Stomach smooth muscle (tissue), 2 donors: ENCODE data around the gene THAP4.
A peak's percentile ranks its signal among the peaks of the same experiment; 100 is the strongest.
"Not testable (repeated sequence)": the region's sequence is repeated elsewhere in the genome, so short reads cannot be mapped to it uniquely, and the experiment has no call there.

ENCODE experiments used
- H3K27ac ChIP-seq: one replicate; pipeline ENCODE4 v1.7.0; 2013; ENCODE audit warnings: mild to moderate bottlenecking, low read length, inconsistent platforms
- H3K27me3 ChIP-seq, 2 donors: one replicate each; pipeline ENCODE4 v1.7.0; 2013; ENCODE audit warnings: low read length in 2 of 2; ENCODE audit not compliant: insufficient read depth in 2 of 2, control insufficient read depth in 1 of 2
- H3K36me3 ChIP-seq, 2 donors: one replicate each; pipeline ENCODE4 v1.7.0; 2013; ENCODE audit warnings: low read length in 2 of 2; ENCODE audit not compliant: control insufficient read depth in 2 of 2, insufficient read depth in 2 of 2
- H3K4me1 ChIP-seq: one replicate; pipeline ENCODE4 v1.7.0; 2013; ENCODE audit warnings: low read length; ENCODE audit not compliant: control insufficient read depth, insufficient read depth
- H3K4me3 ChIP-seq, 2 donors: one replicate each; pipeline ENCODE4 v1.7.0; 2013; ENCODE audit warnings: low read length in 2 of 2
- H3K9ac ChIP-seq, 2 donors: one replicate each; pipeline ENCODE4 v1.7.0; 2013; ENCODE audit warnings: low read length in 2 of 2, mild to moderate bottlenecking in 1 of 2
- H3K9me3 ChIP-seq, 2 donors: one replicate each; pipeline ENCODE4 v1.7.0; 2013; ENCODE audit warnings: low read length in 2 of 2; ENCODE audit not compliant: control insufficient read depth in 2 of 2
- donor health status: healthy.
- donor health status: Pancreatic carcinoma.

Gene THAP4

DNA sequence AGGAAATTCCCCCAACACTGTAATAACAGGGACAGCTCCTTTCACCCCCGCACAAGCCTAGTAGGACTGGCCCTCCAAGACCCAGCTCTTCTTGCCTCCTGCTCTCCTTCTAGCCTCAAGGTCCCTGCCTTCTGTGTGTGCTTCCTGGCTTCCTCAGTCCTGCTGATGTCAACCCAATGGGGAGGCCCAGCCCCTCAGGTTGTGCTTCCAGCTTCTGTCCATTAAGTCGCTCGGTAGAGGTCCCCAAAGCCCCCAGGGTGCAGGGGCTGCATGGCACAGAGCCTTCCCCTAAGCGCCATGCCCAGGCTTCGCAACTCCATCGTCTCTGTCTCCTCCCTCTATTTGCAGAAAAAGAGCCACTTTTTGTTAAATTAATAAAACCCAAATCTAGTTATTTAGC lies 39.4 kb downstream of the THAP4 start:
- H3K36me3 ChIP-seq, result peaks cover 10 to 33% of the 10 kb centered on the region in 2 donors
- no peak overlapping the region for H3K9ac ChIP-seq
- no peaks in the 10 kb centered on the region for H3K27me3 ChIP-seq
- no peak overlapping the region for H3K4me3 ChIP-seq
- H3K9me3 ChIP-seq, result no peaks in the 10 kb centered on the region
- H3K4me1 ChIP-seq, result no peaks in the 10 kb centered on the region
- no peak overlapping the region for H3K27ac ChIP-seq

GRCh38 chr2:241595600-241596140 lies 41.3 kb downstream of the THAP4 start:
- H3K9ac ChIP-seq, result no peak overlapping the region
- H3K36me3 ChIP-seq, result peaks cover 3 to 29% of the 10 kb centered on the region in 2 donors
- no peak overlapping the region for H3K27ac ChIP-seq
- H3K9me3 ChIP-seq, result no peaks in the 10 kb centered on the region
- H3K4me3 ChIP-seq, result no peak overlapping the region
- H3K27me3 ChIP-seq, result no peaks in the 10 kb centered on the region
- H3K4me1 ChIP-seq, result no peaks in the 10 kb centered on the region

- no peak overlapping the region for H3K9ac ChIP-seq
- no peak overlapping the region for H3K4me3 ChIP-seq
- H3K36me3 ChIP-seq, result peaks cover 3 to 25% of the 10 kb centered on the region in 2 donors
- no peaks in the 10 kb centered on the region for H3K9me3 ChIP-seq
- no peaks in the 10 kb centered on the region for H3K27me3 ChIP-seq
- H3K4me1 ChIP-seq, result no peaks in the 10 kb centered on the region
- no peak overlapping the region for H3K27ac ChIP-seq
Observed at GRCh38 chr2:241593271-241593670, 43.7 kb downstream of the THAP4 start.

DNA sequence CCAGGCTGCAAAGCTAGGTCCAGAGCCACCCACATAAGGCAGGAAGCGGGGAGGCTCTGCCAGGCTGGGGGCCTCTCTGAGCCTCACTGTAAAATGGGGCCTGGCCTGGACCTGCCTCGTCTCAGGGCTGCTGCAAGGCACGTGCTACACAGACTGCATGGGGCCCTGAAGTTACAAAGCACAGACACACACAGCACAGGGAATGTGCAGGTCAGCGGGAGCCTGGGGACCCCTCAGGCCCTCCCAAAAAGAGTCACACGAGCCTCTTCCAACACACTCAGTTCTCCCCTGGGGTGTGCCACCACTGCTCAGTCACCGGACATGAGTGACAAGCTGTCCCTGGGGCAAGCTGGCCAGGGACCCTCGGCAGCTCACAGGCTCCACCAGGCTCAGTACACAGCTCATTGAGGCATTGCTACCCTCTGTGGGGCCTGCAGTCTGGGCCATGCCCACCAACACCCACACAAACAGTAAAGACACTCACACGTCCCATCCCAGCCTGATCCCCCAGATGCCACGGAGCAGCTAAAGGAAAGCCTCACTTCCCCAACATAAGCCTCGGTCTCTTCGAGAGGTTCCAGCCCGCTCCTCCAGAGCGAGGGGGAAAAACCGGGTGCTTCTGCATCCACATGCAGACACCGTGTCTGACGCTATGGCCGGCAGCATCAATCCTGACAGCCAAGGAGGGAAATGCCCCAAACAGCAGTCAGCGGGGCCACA lies 44.7 kb downstream of the THAP4 start:
- Histone ChIP-seq H3K27me3 (no peaks in the 10 kb centered on the region), H3K36me3 (peaks cover 4 to 25% of the 10 kb centered on the region in 2 donors), H3K9ac (no peak overlapping the region), H3K27ac (no peak overlapping the region), H3K4me1 (no peaks in the 10 kb centered on the region), H3K9me3 (peaks cover 0 to 2% of the 10 kb centered on the region in 2 donors), H3K4me3 (no peak overlapping the region)

- H3K4me3 ChIP-seq, H3K4me1 ChIP-seq, H3K27ac ChIP-seq, H3K9ac ChIP-seq, H3K27me3 ChIP-seq: not testable (repeated sequence)
- H3K9me3 ChIP-seq, result peaks cover 3 to 15% of the 10 kb centered on the region in 2 donors
- H3K36me3 ChIP-seq, result peaks cover 11 to 27% of the 10 kb centered on the region in 2 donors
Observed at GRCh38 chr2:241590496-241591455, 46.2 kb downstream of the THAP4 start.

DNA sequence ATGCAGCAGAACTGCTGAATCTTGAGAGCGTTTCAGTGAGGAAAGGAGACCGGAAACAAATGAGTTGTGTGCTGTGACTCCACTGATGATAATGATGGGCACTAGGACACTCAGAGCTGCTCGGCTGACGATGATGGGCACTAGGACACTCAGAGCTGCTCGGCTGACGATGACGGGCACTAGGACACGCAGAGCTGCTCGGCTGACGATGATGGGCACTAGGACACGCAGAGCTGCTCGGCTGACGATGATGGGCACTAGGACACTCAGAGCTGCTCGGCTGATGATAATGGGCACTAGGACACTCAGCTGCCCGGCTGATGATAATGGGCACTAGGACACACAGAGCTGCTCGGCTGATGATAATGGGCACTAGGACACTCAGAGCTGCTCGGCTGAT lies 47.1 kb downstream of the THAP4 start:
- H3K27me3 ChIP-seq, H3K4me3 ChIP-seq: not testable (repeated sequence)
- peaks cover 9 to 25% of the 10 kb centered on the region in 2 donors for H3K36me3 ChIP-seq

DNA sequence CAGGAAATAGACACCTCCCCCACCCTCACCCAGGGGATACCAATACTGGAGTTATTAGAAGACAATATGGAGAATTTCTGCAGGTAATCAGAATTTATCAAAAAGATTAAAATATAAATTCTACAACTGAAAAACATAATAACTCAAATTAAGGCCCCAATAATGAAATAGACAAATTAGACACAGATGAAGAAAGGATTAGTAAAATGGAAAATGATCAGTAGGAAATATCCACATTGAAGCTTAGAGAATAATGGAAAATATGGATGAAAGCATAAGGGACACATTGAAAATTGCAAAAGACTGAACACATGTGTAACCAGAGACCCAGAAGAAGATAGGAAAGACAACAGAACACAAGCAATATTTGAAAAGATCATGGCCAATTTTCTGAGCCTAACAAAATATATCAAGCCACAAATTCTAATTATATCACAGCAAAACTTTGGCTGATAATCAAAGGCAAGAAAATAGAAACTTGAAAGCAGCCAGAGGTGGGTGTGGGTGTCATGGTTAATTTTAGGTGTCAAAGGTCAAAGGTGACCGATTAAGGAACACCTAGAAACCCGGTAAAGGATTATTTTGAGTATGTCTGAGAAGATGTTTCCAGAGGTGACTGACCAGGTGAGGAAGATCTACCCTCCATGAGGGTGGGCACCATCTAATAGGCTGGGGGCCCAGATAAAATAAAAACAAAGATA lies 50.2 kb downstream of the THAP4 start:
- Histone ChIP-seq H3K4me3 (peak overlapping the region in 1 of 2 donors; percentile 9), H3K27me3 (no peaks in the 10 kb centered on the region), H3K36me3 (peaks cover 26 to 33% of the 10 kb centered on the region in 2 donors), H3K4me1 (no peaks in the 10 kb centered on the region), H3K9ac (no peak overlapping the region), H3K27ac (no peak overlapping the region), H3K9me3 (peaks cover 3 to 19% of the 10 kb centered on the region in 2 donors)

More for the DNA sequence above, 47.1 kb downstream of the THAP4 start:
- not testable (repeated sequence) for H3K27ac ChIP-seq, H3K9ac ChIP-seq, H3K4me1 ChIP-seq
- H3K9me3 ChIP-seq, result peaks cover 3 to 15% of the 10 kb centered on the region in 2 donors

DNA sequence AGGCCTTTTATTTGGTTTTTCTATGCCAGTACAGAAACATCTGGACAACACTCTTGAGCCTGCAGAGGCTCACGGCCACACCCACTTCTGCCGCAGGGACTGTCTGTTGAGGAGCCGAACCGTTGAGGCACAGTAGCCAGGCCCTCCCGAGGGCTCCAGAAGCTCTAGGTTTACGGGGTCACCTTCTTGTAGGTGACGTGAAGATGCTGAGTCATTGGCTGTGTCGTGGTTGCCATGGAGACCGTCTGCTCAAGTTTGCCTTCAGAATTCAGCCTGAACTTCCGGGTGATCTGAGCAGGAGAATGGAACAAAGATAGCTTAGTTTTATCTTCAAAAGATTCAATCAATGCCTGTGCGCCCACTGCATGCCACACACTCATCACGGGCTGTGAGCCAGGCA lies 52.5 kb downstream of the THAP4 start:
- peaks cover 26% of the 10 kb centered on the region in 2 donors for H3K36me3 ChIP-seq
- H3K4me1 ChIP-seq, result no peaks in the 10 kb centered on the region
- H3K27ac ChIP-seq, result no peak overlapping the region
- no peaks in the 10 kb centered on the region for H3K27me3 ChIP-seq
- peaks cover 3 to 19% of the 10 kb centered on the region in 2 donors for H3K9me3 ChIP-seq
- no peak overlapping the region for H3K9ac ChIP-seq
- H3K4me3 ChIP-seq, result no peak overlapping the region

GRCh38 chr2:241582806-241583205 lies 54.2 kb downstream of the THAP4 start:
- Histone ChIP-seq H3K9me3 (peaks cover 3 to 19% of the 10 kb centered on the region in 2 donors), H3K4me1 (peaks cover 2% of the 10 kb centered on the region), H3K4me3 (no peak overlapping the region), H3K9ac (no peak overlapping the region), H3K27me3 (no peaks in the 10 kb centered on the region), H3K27ac (no peak overlapping the region), H3K36me3 (peaks cover 26% of the 10 kb centered on the region in 2 donors)

GRCh38 chr2:241582328-241582727 lies 54.6 kb downstream of the THAP4 start:
- Histone ChIP-seq H3K36me3 (peaks cover 26% of the 10 kb centered on the region in 2 donors), H3K27me3 (no peaks in the 10 kb centered on the region), H3K4me1 (peaks cover 6% of the 10 kb centered on the region), H3K9me3 (peaks cover 3 to 17% of the 10 kb centered on the region in 2 donors), H3K4me3 (no peak overlapping the region), H3K27ac (no peak overlapping the region), H3K9ac (no peak overlapping the region)
